ENCODE results near the gene HES7.

DNA sequence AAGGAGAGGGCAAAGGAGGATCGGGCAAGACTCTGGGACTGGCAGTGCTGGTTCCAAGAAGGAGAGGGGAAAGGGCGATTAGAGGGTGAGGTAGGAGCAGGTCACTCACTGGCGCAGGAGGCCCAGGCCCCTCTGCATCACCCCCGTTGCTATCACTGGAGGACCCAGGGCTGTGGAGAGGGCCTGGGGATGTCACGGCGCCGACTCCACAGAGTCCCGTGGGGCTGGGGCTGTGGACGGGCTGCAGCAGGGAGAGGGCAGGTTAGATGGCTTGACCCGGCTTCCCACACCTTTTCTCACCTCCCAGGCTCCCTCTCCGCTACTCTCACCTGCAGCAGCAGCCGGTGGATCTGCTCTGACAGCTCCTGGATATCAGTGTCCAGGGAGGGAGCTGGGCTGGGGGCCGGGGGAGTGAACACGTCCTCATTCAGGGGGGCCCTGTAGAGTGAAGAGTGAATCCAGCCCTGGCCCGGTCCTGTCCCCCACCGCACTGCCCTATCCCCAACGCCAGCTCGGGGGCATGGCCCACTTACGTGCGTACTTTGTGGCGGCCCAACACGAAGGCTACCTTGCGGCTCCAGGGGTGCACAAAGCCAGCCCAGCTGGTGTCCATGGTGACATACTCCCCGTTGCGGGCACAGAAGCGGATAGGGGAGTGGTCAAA, 23.4 kb upstream of the HES7 start:
- TF ChIP-seq, protein P1, sequence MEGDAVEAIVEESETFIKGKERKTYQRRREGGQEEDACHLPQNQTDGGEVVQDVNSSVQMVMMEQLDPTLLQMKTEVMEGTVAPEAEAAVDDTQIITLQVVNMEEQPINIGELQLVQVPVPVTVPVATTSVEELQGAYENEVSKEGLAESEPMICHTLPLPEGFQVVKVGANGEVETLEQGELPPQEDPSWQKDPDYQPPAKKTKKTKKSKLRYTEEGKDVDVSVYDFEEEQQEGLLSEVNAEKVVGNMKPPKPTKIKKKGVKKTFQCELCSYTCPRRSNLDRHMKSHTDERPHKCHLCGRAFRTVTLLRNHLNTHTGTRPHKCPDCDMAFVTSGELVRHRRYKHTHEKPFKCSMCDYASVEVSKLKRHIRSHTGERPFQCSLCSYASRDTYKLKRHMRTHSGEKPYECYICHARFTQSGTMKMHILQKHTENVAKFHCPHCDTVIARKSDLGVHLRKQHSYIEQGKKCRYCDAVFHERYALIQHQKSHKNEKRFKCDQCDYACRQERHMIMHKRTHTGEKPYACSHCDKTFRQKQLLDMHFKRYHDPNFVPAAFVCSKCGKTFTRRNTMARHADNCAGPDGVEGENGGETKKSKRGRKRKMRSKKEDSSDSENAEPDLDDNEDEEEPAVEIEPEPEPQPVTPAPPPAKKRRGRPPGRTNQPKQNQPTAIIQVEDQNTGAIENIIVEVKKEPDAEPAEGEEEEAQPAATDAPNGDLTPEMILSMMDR (IDR thresholded peaks at IDR 0.05) = no peak
- TF ChIP-seq EP300 (IDR thresholded peaks at IDR 0.05) = no peak

Measured in stomach (tissue), 4 donors.